H1 (cell line): ENCODE measurements around the gene RASGRP4. TPM values are rescaled to one million over a fixed set of nuclear protein-coding genes. Genes with fewer than 3 reads are reported as not detected.

ENCODE experiments used
- CTCF ChIA-PET: fragments of 300-600 bp; sonication (Branson Sonifier 250); formaldehyde crosslinking; loops from one replicate; lab custom pipeline; 2021; ENCODE audit not compliant: partially characterized antibody; lab: Charles Lee
- POLR2A ChIA-PET: fragments of 300-600 bp; sonication (Branson Sonifier 250); formaldehyde crosslinking; loops from one replicate; lab custom pipeline; 2021; ENCODE audit warnings: inconsistent platforms; ENCODE audit not compliant: partially characterized antibody; lab: Charles Lee
- DNase-seq, 2 experiments: peaks; one replicate each; pipeline versions ENCODE4 v3.0.0 to v3.0.0-alpha.2; 2010 to 2022; ENCODE audit warnings: low spot score in 2 of 2, low read depth in 1 of 2, mixed read lengths in 1 of 2
- FAIRE-seq: peaks from 2 replicates; lab custom pipeline; 2011; peaks lifted over from hg19 to GRCh38; lab: Jason Lieb, UNC
- H2AFZ ChIP-seq: 2 replicates; pipeline ENCODE4 v1.8.1; 2012; ENCODE audit warnings: low read length, inconsistent platforms
- H2AK5ac ChIP-seq: 2 replicates; pipeline ENCODE4 v1.6.1; 2013; ENCODE audit warnings: low read depth, low read length
- H2BK120ac ChIP-seq: replicated peaks from 2 replicates; pipeline ENCODE3; 2013; ENCODE audit warnings: low read depth, low read length, inconsistent platforms
- H2BK12ac ChIP-seq: 2 replicates; pipeline ENCODE4 v1.6.1; 2013; ENCODE audit warnings: low read depth, low read length
- H2BK15ac ChIP-seq: 2 replicates; pipeline ENCODE4 v1.6.1; 2013; ENCODE audit warnings: low read length
- H2BK20ac ChIP-seq: 2 replicates; pipeline ENCODE4 v1.6.1; 2013; ENCODE audit warnings: low read length
- H2BK5ac ChIP-seq: 2 replicates; pipeline ENCODE4 v1.6.1; 2013; ENCODE audit warnings: low read depth, low read length
- H3K14ac ChIP-seq: 2 replicates; pipeline ENCODE4 v1.6.1; 2013; ENCODE audit warnings: inconsistent platforms; ENCODE audit not compliant: insufficient read length
- H3K18ac ChIP-seq: 2 replicates; pipeline ENCODE4 v1.6.1; 2013; ENCODE audit warnings: low read length; ENCODE audit errors: extremely low read depth
- H3K23ac ChIP-seq: 2 replicates; pipeline ENCODE4 v1.6.1; 2013; ENCODE audit warnings: inconsistent platforms; ENCODE audit not compliant: insufficient read length
- H3K23me2 ChIP-seq: 2 replicates; pipeline ENCODE4 v1.6.1; 2013; ENCODE audit warnings: low read depth, low read length
- H3K27ac ChIP-seq: 2 replicates; pipeline ENCODE4 v1.6.1; 2011; ENCODE audit warnings: low read depth, low read length, inconsistent platforms
- H3K27me3 ChIP-seq, 4 experiments: replicated peaks in 1 of 4; 1 replicate in 1 of 4; 2 replicates in 3 of 4; pipeline versions ENCODE4 v1.6.1 to v1.8.1; 2011 to 2013; ENCODE audit warnings: low read length in 3 of 4, mild to moderate bottlenecking in 3 of 4, inconsistent platforms in 2 of 4, mixed read lengths in 2 of 4, moderate library complexity in 1 of 4; ENCODE audit not compliant: control insufficient read depth in 3 of 4, insufficient read depth in 3 of 4; ENCODE audit errors: extremely low read depth in 1 of 4
- H3K36me3 ChIP-seq, 4 experiments: 2 replicates each; pipeline versions ENCODE4 v1.6.1 to v1.8.1; 2011 to 2013; ENCODE audit warnings: mild to moderate bottlenecking in 4 of 4, low read length in 3 of 4, moderate library complexity in 2 of 4, control low read depth in 1 of 4, inconsistent platforms in 1 of 4; ENCODE audit not compliant: insufficient read depth in 4 of 4, control insufficient read depth in 2 of 4
- H3K4ac ChIP-seq: replicated peaks from 2 replicates; pipeline ENCODE3; 2013; ENCODE audit warnings: low read length, low read depth, mixed read lengths, inconsistent platforms; ENCODE audit not compliant: insufficient read length
- H3K4me1 ChIP-seq, 4 experiments: replicated peaks in 1 of 4; 1 replicate in 1 of 4; 2 replicates in 3 of 4; pipeline versions ENCODE4 v1.6.1 to v1.8.1; 2011 to 2013; ENCODE audit warnings: low read length in 3 of 4, inconsistent platforms in 2 of 4, mixed read lengths in 1 of 4; ENCODE audit not compliant: insufficient read depth in 4 of 4, control insufficient read depth in 3 of 4
- H3K4me2 ChIP-seq, 2 experiments: 2 replicates each; pipeline versions ENCODE4 v1.6.1 to v1.8.1; 2011 to 2013; ENCODE audit warnings: low read depth in 2 of 2, low read length in 2 of 2, control low read depth in 1 of 2, inconsistent platforms in 1 of 2, mild to moderate bottlenecking in 1 of 2; ENCODE audit not compliant: insufficient read depth in 1 of 2
- H3K4me3 ChIP-seq, 4 experiments: fragments of 200-600, 300-600 bp in 1 of 4; sonication (generic), shearing (Covaris generic), sonication (Bioruptor Twin) in 1 of 4; 2 replicates each; pipeline versions ENCODE4 v1.5.1 to v1.8.1; 2011 to 2016; ENCODE audit warnings: low read length in 4 of 4, low read depth in 3 of 4, control low read depth in 2 of 4, inconsistent platforms in 2 of 4, mild to moderate bottlenecking in 2 of 4, mixed read lengths in 1 of 4, moderate library complexity in 1 of 4; ENCODE audit not compliant: insufficient read depth in 2 of 4; ENCODE audit errors: extremely low read depth in 1 of 4
- H3K56ac ChIP-seq: replicated peaks from 2 replicates; pipeline ENCODE3; 2013; ENCODE audit warnings: low read depth, mild to moderate bottlenecking, mixed read lengths, low read length, inconsistent platforms; ENCODE audit not compliant: insufficient read length
- H3K79me1 ChIP-seq: 2 replicates; pipeline ENCODE4 v1.6.1; 2013; ENCODE audit warnings: low read depth, low read length, control low read depth
- H3K79me2 ChIP-seq, 2 experiments: 2 replicates each; pipeline versions ENCODE4 v1.6.1 to v1.8.1; 2012 to 2013; ENCODE audit warnings: low read length in 2 of 2, mild to moderate bottlenecking in 2 of 2, inconsistent platforms in 1 of 2; ENCODE audit not compliant: insufficient read depth in 2 of 2, control insufficient read depth in 1 of 2
- H3K9ac ChIP-seq, 4 experiments: replicated peaks in 1 of 4; 1 replicate in 1 of 4; 2 replicates in 3 of 4; pipeline versions ENCODE4 v1.6.1 to v1.8.1; 2011 to 2013; ENCODE audit warnings: low read depth in 3 of 4, low read length in 3 of 4, control low read depth in 2 of 4, mild to moderate bottlenecking in 2 of 4, moderate library complexity in 2 of 4, inconsistent platforms in 1 of 4; ENCODE audit errors: extremely low read depth in 1 of 4
- H3K9me3 ChIP-seq, 2 experiments: 2 replicates each; pipeline versions ENCODE4 v1.6.1 to v1.8.1; 2012 to 2013; ENCODE audit warnings: mild to moderate bottlenecking in 2 of 2, moderate library complexity in 2 of 2, control low read depth in 1 of 2, inconsistent platforms in 1 of 2, low read depth in 1 of 2, low read length in 1 of 2, mixed read lengths in 1 of 2; ENCODE audit not compliant: insufficient read depth in 2 of 2
- H4K20me1 ChIP-seq, 2 experiments: replicated peaks in 1 of 2; 2 replicates each; pipeline versions ENCODE3 to v1.8.1; 2011 to 2013; ENCODE audit warnings: inconsistent platforms in 2 of 2, low read length in 2 of 2, mild to moderate bottlenecking in 1 of 2; ENCODE audit not compliant: insufficient read depth in 2 of 2, control insufficient read depth in 1 of 2
- H4K5ac ChIP-seq: 2 replicates; pipeline ENCODE4 v1.6.1; 2013; ENCODE audit warnings: low read length, low read depth, mixed read lengths, inconsistent platforms; ENCODE audit not compliant: insufficient read length
- H4K8ac ChIP-seq: 2 replicates; pipeline ENCODE4 v1.8.0; 2013; ENCODE audit warnings: mild to moderate bottlenecking, moderate library complexity, low read length, inconsistent platforms; ENCODE audit not compliant: insufficient read depth; ENCODE audit errors: extremely low read depth
- H4K91ac ChIP-seq: replicated peaks from 2 replicates; pipeline ENCODE3; 2013; ENCODE audit warnings: low read length, mixed read lengths, inconsistent platforms; ENCODE audit not compliant: insufficient read length
- KDM4A ChIP-seq: IDR thresholded peaks from one replicate; pipeline ENCODE4 v1.7.1; 2012; ENCODE audit warnings: low read depth, mild to moderate bottlenecking, moderate library complexity, low read length, inconsistent platforms; ENCODE audit not compliant: severe bottlenecking
- MAX ChIP-seq: IDR thresholded peaks from 2 replicates; pipeline ENCODE4 v1.6.1; 2012; ENCODE audit warnings: inconsistent platforms
- NANOG ChIP-seq: IDR thresholded peaks from 2 replicates; pipeline ENCODE4 v1.6.1; 2011; ENCODE audit warnings: low read length, low read depth, mild to moderate bottlenecking, inconsistent platforms; ENCODE audit not compliant: insufficient read depth, poor library complexity, severe bottlenecking
- RNF2 ChIP-seq: fragments of 200-900, 300-1000 bp; sonication (generic); IDR thresholded peaks from 2 replicates; pipeline ENCODE4 v1.7.1; 2016; ENCODE audit warnings: borderline replicate concordance, low read depth, mild to moderate bottlenecking, antibody characterized with exemption, low read length; ENCODE audit not compliant: poor library complexity, severe bottlenecking; ENCODE audit errors: missing control alignments
- SAP30 ChIP-seq: fragments of 300-600 bp; sonication (generic); IDR thresholded peaks from 2 replicates; pipeline ENCODE4 v1.7.1; 2012; ENCODE audit warnings: low read length, moderate library complexity, mild to moderate bottlenecking, inconsistent platforms; ENCODE audit not compliant: insufficient read depth, insufficient replicate concordance
- TBP ChIP-seq: IDR thresholded peaks from 2 replicates; pipeline ENCODE4 v1.6.1; 2011; ENCODE audit warnings: low read depth, low read length, improper control_type of control experiment
- TEAD4 ChIP-seq: IDR thresholded peaks from 2 replicates; pipeline ENCODE4 v1.6.1; 2012; ENCODE audit warnings: low read depth, low read length, inconsistent platforms, mixed read lengths
- WGBS, 2 experiments: shearing (Covaris generic) in 1 of 2; methylation state at CpG; one replicate each; pipeline versions ENCODE4 v1.1.6 to v1.1.7; 2013 to 2015; ENCODE audit warnings: low lambda C conversion rate in 2 of 2, mixed read lengths in 2 of 2, inconsistent platforms in 1 of 2, low coverage in 1 of 2, missing lambda C conversion rate in 1 of 2; ENCODE audit not compliant: insufficient replicate concordance in 2 of 2, insufficient coverage in 1 of 2, insufficient read length in 1 of 2; ENCODE audit errors: extremely low coverage in 1 of 2, missing lambda C conversion rate in 1 of 2; 5-methylcytosine and 5-hydroxymethylcytosine counted together
- polyA plus RNA-seq, 7 experiments: library from polyadenylated mRNA; depleted of rRNA in 3 of 7; stranded (reverse) in 5 of 7; unstranded in 2 of 7; fragments of >200 nt in 5 of 7; fragments of 200-250 nt in 2 of 7; gene quantifications; 1 replicate in 5 of 7; 2 replicates in 1 of 7; 4 replicates in 1 of 7; pipeline versions ENCODE4 v1.2.1 to v1.2.3, GENCODE V29; 2011 to 2013; ENCODE audit warnings: missing spikeins in 2 of 7, mixed read lengths in 2 of 7
- total RNA-seq: library from RNA; stranded (reverse); fragmentation: NEBNext Ultra II Directional; extraction: Animal tissue kit (Norgen Biotek cat#: 25700); gene quantifications from 2 replicates; pipeline ENCODE4 v1.2.1, GENCODE V29; 2021

Gene RASGRP4
- total and polyA plus RNA-seq, 2 of the 8 experiments (the other 6 are each of a cell fraction or from before 2014, with no cell fraction given) = 1.9 to 3.1 TPM

- no peak overlapping the region for H3K14ac ChIP-seq
- H3K79me1 ChIP-seq = no peaks in the 10 kb centered on the region
- no peak overlapping the region for H2BK15ac ChIP-seq
- DNase-seq (no peak), FAIRE-seq (no peak)
- H3K4me3 ChIP-seq = no peak overlapping the region; a peak in 1 of 8 replicates
- no peak overlapping the region for H3K23ac ChIP-seq
- H3K9me3 ChIP-seq = no peaks in the 10 kb centered on the region
- H3K9ac ChIP-seq = no peak overlapping the region
- no peak overlapping the region for H4K91ac ChIP-seq
- H2BK5ac ChIP-seq = no peak overlapping the region
- H2AK5ac ChIP-seq = no peak overlapping the region
- H4K20me1 ChIP-seq = no peaks in the 10 kb centered on the region
- POLR2A ChIA-PET = interaction anchor here (1.7 kb wide), 1 partner anchor 9 kb away, joined by 3 read pairs; no protein-coding TSS in a partner anchor
- H3K27ac ChIP-seq = no peak overlapping the region
- H3K36me3 ChIP-seq = no peaks in the 10 kb centered on the region
- H2BK12ac ChIP-seq = no peak overlapping the region
- no peak overlapping the region for H2BK20ac ChIP-seq
- no peak overlapping the region for H3K56ac ChIP-seq
- no peak overlapping the region for H2AFZ ChIP-seq
- no peak overlapping the region for H2BK120ac ChIP-seq
- no peak overlapping the region; the same call in 1 of the 2 replicates for H4K8ac ChIP-seq
- CTCF ChIA-PET = interaction anchor here (0.7 to 1.5 kb wide), 2 partner anchors 15 to 28 kb away, joined by 3 to 4 read pairs; partner anchors contain the start of gene FAM98C
- H3K4me1 ChIP-seq = peaks cover 6 to 10% (median 7%) of the 10 kb centered on the region in 4 experiments
- H3K4me2 ChIP-seq = no peak overlapping the region
- 88% methylated on average over 7 of the region's 7 CpGs; no CpG with 5 or more reads in 1 of the 2 experiments for WGBS, 2 experiments
- no peak overlapping the region for H3K4ac ChIP-seq
- H3K27me3 ChIP-seq = no peaks in the 10 kb centered on the region
- no peaks in the 10 kb centered on the region for H3K79me2 ChIP-seq
- H3K23me2 ChIP-seq = peaks cover 8% of the 10 kb centered on the region; the same call in 1 of the 2 replicates
- no peak overlapping the region for H3K18ac ChIP-seq
- no peak overlapping the region for H4K5ac ChIP-seq
- TF ChIP-seq MAX (no peak), NANOG (no peak), TBP (no peak), TEAD4 (no peak), SAP30 (no peak), KDM4A (no peak), RNF2 (no peak)
These were observed 4.9 kb upstream of the RASGRP4 start for GRCh38 chr19:38430931-38431330.
